K562 (cell line): ENCODE measurements around the gene RAE1. TPM values are rescaled to one million over a fixed set of nuclear protein-coding genes. Genes with fewer than 3 reads are reported as not detected.

Experiments
- BRF1 ChIP-seq: IDR thresholded peaks from 3 replicates; pipeline ENCODE4 v1.6.1; 2011; ENCODE audit warnings: borderline replicate concordance, mild to moderate bottlenecking; ENCODE audit not compliant: insufficient read length; ENCODE audit errors: extremely low read depth
- ESRRA ChIP-seq: fragments of 450-650 bp; IDR thresholded peaks from 2 replicates; pipeline ENCODE4 v1.6.1; 2014; ENCODE audit warnings: low read depth, mild to moderate bottlenecking, moderate library complexity, borderline replicate concordance
- ILF3 ChIP-seq: fragments of 450-650 bp; IDR thresholded peaks from 2 replicates; pipeline ENCODE4 v1.6.1; 2018; ENCODE audit warnings: antibody characterized with exemption, mild to moderate bottlenecking, moderate library complexity, borderline replicate concordance
- KLF1 ChIP-seq: fragments of 450-650 bp; IDR thresholded peaks from 2 replicates; pipeline ENCODE4 v1.6.1; 2016; ENCODE audit warnings: missing genetic modification characterization, missing compliant biosample characterization
- KLF16 ChIP-seq: IDR thresholded peaks from 2 replicates; pipeline ENCODE4 v1.6.1; 2016; ENCODE audit warnings: antibody characterized with exemption
- MTA2 ChIP-seq: fragments of 450-650 bp; IDR thresholded peaks from 2 replicates; pipeline ENCODE4 v1.6.1; 2016; ENCODE audit warnings: low read depth
- MTF1 ChIP-seq: fragments of 250-450 bp; sonication (Bioruptor Pico); IDR thresholded peaks from 2 replicates; pipeline ENCODE4 v1.9.0; 2021; ENCODE audit warnings: moderate library complexity, mild to moderate bottlenecking, inconsistent platforms, borderline replicate concordance
- PTRF ChIP-seq: fragments of 450-650 bp; IDR thresholded peaks from 2 replicates; pipeline ENCODE4 v1.6.1; 2016; ENCODE audit warnings: mild to moderate bottlenecking, missing genetic modification characterization, missing compliant biosample characterization
- RB1 ChIP-seq: fragments of 450-650 bp; IDR thresholded peaks from 2 replicates; pipeline ENCODE4 v1.6.1; 2017; ENCODE audit warnings: low read depth, mild to moderate bottlenecking
- RBM17 ChIP-seq: fragments of 200-400 bp; formaldehyde crosslinking; IDR thresholded peaks from 2 replicates; pipeline ENCODE4 v1.6.1; 2017; ENCODE audit warnings: low read depth, mild to moderate bottlenecking, low read length, borderline replicate concordance
- RHOXF2B ChIP-seq: fragments of 250-450 bp; sonication (Bioruptor Pico); conservative IDR thresholded peaks from 2 replicates; pipeline ENCODE4 v1.5.1; 2021
- RUNX1 ChIP-seq: sonication (generic); IDR thresholded peaks from 2 replicates; pipeline ENCODE4 v1.6.1; 2016; ENCODE audit warnings: antibody characterized with exemption, low read depth
- SREBF2 ChIP-seq: sonication (generic); formaldehyde crosslinking; IDR thresholded peaks from 2 replicates; pipeline ENCODE4 v1.4.0; 2020; ENCODE audit warnings: mild to moderate bottlenecking, missing genetic modification reagents
- TFAP4 ChIP-seq: sonication (generic); formaldehyde crosslinking; IDR thresholded peaks from 2 replicates; pipeline ENCODE4 v1.8.0; 2022; ENCODE audit warnings: missing genetic modification reagents, mild to moderate bottlenecking, moderate library complexity, borderline replicate concordance
- ZNF140 ChIP-seq: fragments of 250-450 bp; sonication (Bioruptor Pico); IDR thresholded peaks from 2 replicates; pipeline ENCODE4 v1.8.0; 2021; ENCODE audit warnings: moderate library complexity, mild to moderate bottlenecking, inconsistent platforms
- ZNF518B ChIP-seq: fragments of 250-450 bp; sonication (Bioruptor Pico); IDR thresholded peaks from 2 replicates; pipeline ENCODE4 v1.5.0; 2021; ENCODE audit warnings: mild to moderate bottlenecking, moderate library complexity
- polyA plus RNA-seq, 8 experiments: library from polyadenylated mRNA; depleted of rRNA in 4 of 8; stranded (reverse) in 5 of 8; unstranded in 3 of 8; fragments of >200 nt; fragmentation: Nextera tagmentation in 2 of 8; fragmentation: Illumina TruSeq in 1 of 8; extraction: Ambion mirVana in 2 of 8; extraction: Trizol in 1 of 8; gene quantifications; 2 replicates each; pipeline versions ENCODE4 v1.2.1 to v1.2.3, GENCODE V29; 2011 to 2014; ENCODE audit warnings: inconsistent platforms in 1 of 8, missing spikeins in 1 of 8
- total RNA-seq, 7 experiments: library from RNA; depleted of rRNA in 6 of 7; stranded (reverse); fragments of >200 nt in 6 of 7; fragmentation: Illumina TruSeq in 2 of 7; extraction: Trizol in 2 of 7; gene quantifications; 2 replicates each; pipeline versions ENCODE4 v1.2.1 to v1.2.3, GENCODE V29; 2011 to 2021; ENCODE audit warnings: low replicate concordance in 1 of 7
- TF ChIP-seq, protein P1 (sequence below): fragments of 250-450 bp; sonication (Bioruptor Pico); IDR thresholded peaks from 2 replicates; pipeline ENCODE4 v1.4.0; 2020
- TF ChIP-seq, protein P2 (sequence below), 2 experiments: IDR thresholded peaks in 1 of 2; conservative IDR thresholded peaks in 1 of 2; 2 replicates each; pipeline ENCODE4 v1.6.1; 2016; ENCODE audit warnings: low read depth in 2 of 2, mild to moderate bottlenecking in 1 of 2, missing compliant biosample characterization in 1 of 2, missing genetic modification characterization in 1 of 2, moderate library complexity in 1 of 2

The RAE1 gene
- total and polyA plus RNA-seq, 9 of the 15 experiments (the other 6 are each of a cell fraction or from before 2014, with no cell fraction given) = 33.7 to 248 (median 77.7) TPM

DNA sequence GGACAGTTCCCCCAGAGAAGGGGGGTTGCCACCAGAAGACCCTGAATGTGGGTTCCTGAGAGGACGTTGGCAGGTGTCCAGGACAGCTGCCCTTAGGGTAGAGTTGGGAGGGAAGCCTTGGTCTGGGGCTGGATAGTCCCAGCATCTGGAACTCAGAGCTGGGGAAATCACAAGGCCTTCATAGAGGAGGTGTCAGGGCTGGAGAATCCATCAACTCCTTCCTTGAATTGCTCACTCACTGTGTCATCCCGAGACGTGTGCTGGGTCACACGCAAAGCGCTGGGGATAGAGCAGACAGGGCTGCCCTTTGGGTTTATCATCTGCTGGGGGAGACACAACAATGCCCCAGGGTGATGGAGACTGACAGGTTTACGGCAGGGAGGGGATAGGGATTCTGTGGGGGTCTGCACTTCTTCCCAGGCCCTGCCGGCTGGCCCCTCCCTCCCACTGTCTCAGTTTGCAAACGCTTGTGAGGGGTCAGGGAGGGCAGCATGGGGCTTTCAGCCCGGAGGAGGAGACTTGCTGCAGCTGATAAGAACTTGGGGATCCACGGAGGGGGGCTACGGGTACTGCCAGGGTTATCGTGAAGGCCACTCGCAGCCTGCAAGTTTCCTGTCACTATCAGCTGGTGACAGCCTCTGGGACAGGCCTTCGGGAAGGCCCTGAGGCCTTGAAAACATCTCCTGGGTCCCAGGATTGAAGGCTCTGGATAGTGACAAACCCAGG lies 58.8 kb downstream of the RAE1 start (continued):
- TF ChIP-seq MTA2 (peak; percentile 96), ZNF518B (no peak), BRF1 (no peak), ESRRA (peak; percentile 77), KLF1 (no peak), SREBF2 (CRISPR knock-in tag) (no peak), PTRF (tag) (no peak), RBM17 (no peak), RUNX1 (peak; percentile 90), TFAP4 (CRISPR knock-in tag) (peak; percentile 97), KLF16 (peak; percentile 93), RHOXF2B (CRISPR knock-in tag) (no peak), ZNF140 (CRISPR knock-in tag) (no peak), RB1 (peak; percentile 33), MTF1 (CRISPR knock-in tag) (no peak), ILF3 (no peak)
- TF ChIP-seq, protein P1, sequence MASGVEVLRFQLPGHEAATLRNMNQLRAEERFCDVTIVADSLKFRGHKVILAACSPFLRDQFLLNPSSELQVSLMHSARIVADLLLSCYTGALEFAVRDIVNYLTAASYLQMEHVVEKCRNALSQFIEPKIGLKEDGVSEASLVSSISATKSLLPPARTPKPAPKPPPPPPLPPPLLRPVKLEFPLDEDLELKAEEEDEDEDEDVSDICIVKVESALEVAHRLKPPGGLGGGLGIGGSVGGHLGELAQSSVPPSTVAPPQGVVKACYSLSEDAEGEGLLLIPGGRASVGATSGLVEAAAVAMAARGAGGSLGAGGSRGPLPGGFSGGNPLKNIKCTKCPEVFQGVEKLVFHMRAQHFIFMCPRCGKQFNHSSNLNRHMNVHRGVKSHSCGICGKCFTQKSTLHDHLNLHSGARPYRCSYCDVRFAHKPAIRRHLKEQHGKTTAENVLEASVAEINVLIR (CRISPR knock-in tag) = peak; percentile 32; the same call in 1 of the 2 replicates
- TF ChIP-seq, protein P2, sequence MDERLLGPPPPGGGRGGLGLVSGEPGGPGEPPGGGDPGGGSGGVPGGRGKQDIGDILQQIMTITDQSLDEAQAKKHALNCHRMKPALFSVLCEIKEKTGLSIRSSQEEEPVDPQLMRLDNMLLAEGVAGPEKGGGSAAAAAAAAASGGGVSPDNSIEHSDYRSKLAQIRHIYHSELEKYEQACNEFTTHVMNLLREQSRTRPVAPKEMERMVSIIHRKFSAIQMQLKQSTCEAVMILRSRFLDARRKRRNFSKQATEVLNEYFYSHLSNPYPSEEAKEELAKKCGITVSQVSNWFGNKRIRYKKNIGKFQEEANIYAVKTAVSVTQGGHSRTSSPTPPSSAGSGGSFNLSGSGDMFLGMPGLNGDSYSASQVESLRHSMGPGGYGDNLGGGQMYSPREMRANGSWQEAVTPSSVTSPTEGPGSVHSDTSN (CRISPR knock-in tag; IDR thresholded peaks at IDR 0.05; ENCODE audit: low read depth) = no peak
- TF ChIP-seq, protein P2 (tag; conservative IDR thresholded peaks at IDR 0.05; ENCODE audit: low read depth) = peak; percentile 74
